ENCODE measurements around the gene ATG10. TPM values are rescaled to one million over a fixed set of nuclear protein-coding genes. Genes with fewer than 3 reads are reported as not detected.

Gene ATG10
- total and polyA plus RNA-seq, 2 of the 13 experiments (the other 11 are each of a cell fraction or from before 2014, with no cell fraction given) = 2.0 to 5.7 TPM

DNA sequence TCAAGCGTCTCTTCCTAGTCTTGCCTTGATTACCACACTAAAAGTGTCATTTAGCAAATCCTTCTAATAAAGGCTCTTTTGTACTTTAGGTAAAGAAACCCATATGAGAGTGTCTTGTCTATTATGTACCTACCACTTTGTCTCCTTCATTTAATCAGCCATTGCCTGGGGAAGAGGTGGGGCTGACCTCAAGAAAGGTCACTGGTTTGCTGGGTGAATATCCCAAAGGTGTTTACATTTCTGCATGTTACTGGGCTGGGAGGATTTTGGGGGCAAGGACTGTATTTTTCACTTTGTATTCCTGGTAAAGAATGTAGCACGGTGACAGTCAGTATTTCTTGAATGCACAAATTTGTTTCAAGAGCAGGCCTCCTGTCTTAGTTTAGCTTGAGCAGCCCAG is 318.2 kb downstream of the ATG10 start (continued):
- TF ChIP-seq REST (IDR thresholded peaks at IDR 0.05; ENCODE audit: borderline replicate concordance in 1 of 2, low read depth in 1 of 2, low read length in 2 of 2) = no peak
- no peak for TF ChIP-seq RBAK (CRISPR knock-in tag; IDR thresholded peaks at IDR 0.05)
- no peak for TF ChIP-seq ZNF101 (CRISPR knock-in tag; IDR thresholded peaks at IDR 0.05; ENCODE audit: borderline replicate concordance, low read depth)
- TF ChIP-seq RELA (CRISPR knock-in tag; IDR thresholded peaks at IDR 0.05) = no peak
- no peak for TF ChIP-seq PBX2 (CRISPR knock-in tag; IDR thresholded peaks at IDR 0.05)
- TF ChIP-seq ZSCAN21 (CRISPR knock-in tag; IDR thresholded peaks at IDR 0.05; ENCODE audit: borderline replicate concordance) = no peak
- no peak for TF ChIP-seq RFX3 (CRISPR knock-in tag; IDR thresholded peaks at IDR 0.05)
- no peak for TF ChIP-seq SIX1 (CRISPR knock-in tag; IDR thresholded peaks at IDR 0.05; ENCODE audit: borderline replicate concordance)
- TF ChIP-seq SP4 (CRISPR knock-in tag; IDR thresholded peaks at IDR 0.05) = no peak
- TF ChIP-seq ZNF557 (CRISPR knock-in tag; IDR thresholded peaks at IDR 0.05) = no peak
- peak; percentile 61; the same call in 1 of the 2 replicates for TF ChIP-seq RXRB (CRISPR knock-in tag; IDR thresholded peaks at IDR 0.05; ENCODE audit: borderline replicate concordance)
- no peak for TF ChIP-seq SOX5 (CRISPR knock-in tag; IDR thresholded peaks at IDR 0.05; ENCODE audit: borderline replicate concordance)
- no peak for TF ChIP-seq FOXA1 (IDR thresholded peaks at IDR 0.05)
- TF ChIP-seq FOXA1 (CRISPR knock-in tag; IDR thresholded peaks at IDR 0.05) = peak; percentile 70
- peak; percentile 55 for TF ChIP-seq FOXA3 (CRISPR knock-in tag; IDR thresholded peaks at IDR 0.05)
- TF ChIP-seq ONECUT2 (CRISPR knock-in tag; IDR thresholded peaks at IDR 0.05) = no peak
- TF ChIP-seq HDAC6 (IDR thresholded peaks at IDR 0.05; ENCODE audit: low read depth, low read length) = no peak
- TF ChIP-seq NR2C2 (CRISPR knock-in tag; IDR thresholded peaks at IDR 0.05; ENCODE audit: borderline replicate concordance) = no peak
- TF ChIP-seq PAWR (CRISPR knock-in tag; IDR thresholded peaks at IDR 0.05; ENCODE audit: borderline replicate concordance) = no peak
- TF ChIP-seq FOXK2 (IDR thresholded peaks at IDR 0.05) = no peak
- TF ChIP-seq, protein P1, sequence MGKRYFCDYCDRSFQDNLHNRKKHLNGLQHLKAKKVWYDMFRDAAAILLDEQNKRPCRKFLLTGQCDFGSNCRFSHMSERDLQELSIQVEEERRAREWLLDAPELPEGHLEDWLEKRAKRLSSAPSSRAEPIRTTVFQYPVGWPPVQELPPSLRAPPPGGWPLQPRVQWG (CRISPR knock-in tag; IDR thresholded peaks at IDR 0.05; ENCODE audit: borderline replicate concordance, low read depth) = no peak
- TF ChIP-seq THAP8 (CRISPR knock-in tag; IDR thresholded peaks at IDR 0.05; ENCODE audit: borderline replicate concordance) = no peak
- TF ChIP-seq, protein P2, sequence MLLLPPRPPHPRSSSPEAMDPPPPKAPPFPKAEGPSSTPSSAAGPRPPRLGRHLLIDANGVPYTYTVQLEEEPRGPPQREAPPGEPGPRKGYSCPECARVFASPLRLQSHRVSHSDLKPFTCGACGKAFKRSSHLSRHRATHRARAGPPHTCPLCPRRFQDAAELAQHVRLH (CRISPR knock-in tag; IDR thresholded peaks at IDR 0.05; ENCODE audit: borderline replicate concordance, low read depth) = no peak
- TF ChIP-seq KDM5A (IDR thresholded peaks at IDR 0.05; ENCODE audit: borderline replicate concordance, low read length) = no peak
- TF ChIP-seq NR2F6 (IDR thresholded peaks at IDR 0.05) = peak; percentile 87
- TF ChIP-seq NR2F6 (CRISPR knock-in tag; IDR thresholded peaks at IDR 0.05) = peak; percentile 70
